A673 (cell line): ENCODE results near the gene SMARCAL1. TPM values are rescaled to one million over a fixed set of nuclear protein-coding genes. Genes with fewer than 3 reads are reported as not detected.

Experiments used
- BruUV-seq: library from RNA; stranded (reverse); fragments of 400-500 nt; replicated peaks from 2 replicates; lab custom pipeline; 2021; lab: Mats Ljungman, UMichigan
- CTCF ChIA-PET: fragments of 300-600 bp; sonication (Branson Sonifier 250); formaldehyde crosslinking; loops from one replicate; lab custom pipeline; 2022; ENCODE audit warnings: antibody characterized with exemption; lab: Charles Lee
- POLR2A ChIA-PET: fragments of 300-600 bp; sonication (Branson Sonifier 250); formaldehyde crosslinking; loops from one replicate; lab custom pipeline; 2022; ENCODE audit warnings: antibody characterized with exemption; ENCODE audit not compliant: low non-redundant PET; lab: Charles Lee
- DNase-seq: peaks from one replicate; pipeline ENCODE4 v3.0.0-alpha.2; 2015; ENCODE audit warnings: low spot score
- H3K27ac ChIP-seq: fragments of 200-600 bp; sonication (generic); 2 replicates; pipeline ENCODE4 v1.5.1; 2016; ENCODE audit warnings: mixed run types, low read depth, mild to moderate bottlenecking, mixed read lengths, antibody characterized with exemption, low read length; ENCODE audit not compliant: poor library complexity, severe bottlenecking
- H3K27me3 ChIP-seq: fragments of 200-600 bp; sonication (generic); replicated peaks from 2 replicates; pipeline ENCODE4 v1.6.1; 2017; ENCODE audit warnings: mixed run types, low read depth, mild to moderate bottlenecking, mixed read lengths, antibody characterized with exemption, low read length; ENCODE audit not compliant: insufficient read depth, poor library complexity
- H3K36me3 ChIP-seq: fragments of 200-600 bp; sonication (generic); 2 replicates; pipeline ENCODE4 v1.6.1; 2016; ENCODE audit warnings: mixed run types, mild to moderate bottlenecking, mixed read lengths, antibody characterized with exemption, low read length; ENCODE audit not compliant: insufficient read depth, poor library complexity, severe bottlenecking
- H3K4me1 ChIP-seq: fragments of 200-600 bp; sonication (generic); 2 replicates; pipeline ENCODE4 v1.6.1; 2017; ENCODE audit warnings: mixed run types, mild to moderate bottlenecking, mixed read lengths, antibody characterized with exemption, low read length; ENCODE audit not compliant: insufficient read depth, poor library complexity, severe bottlenecking
- H3K4me3 ChIP-seq: fragments of 200-600 bp; sonication (generic); 2 replicates; pipeline ENCODE4 v1.5.1; 2016; ENCODE audit warnings: low read depth, mixed run types, mild to moderate bottlenecking, mixed read lengths, low read length; ENCODE audit not compliant: poor library complexity, severe bottlenecking
- H3K9me3 ChIP-seq: fragments of 200-600 bp; sonication (generic); 2 replicates; pipeline ENCODE4 v1.6.1; 2016; ENCODE audit warnings: mixed run types, low read depth, mild to moderate bottlenecking, mixed read lengths, antibody characterized with exemption, low read length; ENCODE audit not compliant: poor library complexity, severe bottlenecking
- EZH2 ChIP-seq: fragments of 200-600 bp; sonication (generic); IDR thresholded peaks from 2 replicates; pipeline ENCODE4 v1.6.1; 2017; ENCODE audit warnings: borderline replicate concordance, low read depth, mild to moderate bottlenecking, mixed read lengths, antibody characterized with exemption, low read length; ENCODE audit not compliant: poor library complexity, severe bottlenecking
- intact Hi-C: fragments of 100-400 bp; cut with micrococcal nuclease; formaldehyde crosslinking; loops from one replicate; pipeline ENCODE4 v1.10.0; 2022; ENCODE audit not compliant: unreplicated experiment
- total RNA-seq: library from RNA; stranded (reverse); gene quantifications from 2 replicates; pipeline ENCODE4 v1.2.3, GENCODE V29; 2021
- TF ChIP-seq, protein P1 (sequence below): fragments of 300-800, 200-600 bp; sonication (generic); conservative IDR thresholded peaks from 2 replicates; pipeline ENCODE4 v1.5.1; 2017; ENCODE audit warnings: low read depth, mild to moderate bottlenecking, antibody characterized with exemption, low read length, moderate library complexity, mixed read lengths

SMARCAL1 gene
- total RNA-seq, 1 experiment from 2014 or later, result 20.7 TPM

DNA sequence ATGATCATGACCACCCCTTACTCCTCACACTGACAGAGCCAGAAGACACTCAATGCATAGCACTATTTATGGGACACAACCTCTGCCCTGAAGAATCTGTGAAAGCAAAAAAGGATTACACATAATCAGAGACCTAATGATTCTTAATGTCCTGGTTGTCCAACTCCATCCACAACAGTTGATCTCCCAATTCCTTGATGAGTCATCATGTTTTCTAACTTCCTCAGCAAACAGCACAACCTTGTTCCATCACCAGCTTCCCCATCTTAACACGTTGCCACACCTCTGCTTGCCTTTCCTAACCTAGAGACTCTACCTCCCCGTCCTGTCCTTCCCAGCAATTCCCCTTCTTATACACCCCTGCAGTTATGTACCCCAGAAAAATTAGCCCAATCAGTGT lies 26.8 kb upstream of the SMARCAL1 start:
- POLR2A ChIA-PET, result no interaction called here
- BruUV-seq, result no TSS peak

DNA sequence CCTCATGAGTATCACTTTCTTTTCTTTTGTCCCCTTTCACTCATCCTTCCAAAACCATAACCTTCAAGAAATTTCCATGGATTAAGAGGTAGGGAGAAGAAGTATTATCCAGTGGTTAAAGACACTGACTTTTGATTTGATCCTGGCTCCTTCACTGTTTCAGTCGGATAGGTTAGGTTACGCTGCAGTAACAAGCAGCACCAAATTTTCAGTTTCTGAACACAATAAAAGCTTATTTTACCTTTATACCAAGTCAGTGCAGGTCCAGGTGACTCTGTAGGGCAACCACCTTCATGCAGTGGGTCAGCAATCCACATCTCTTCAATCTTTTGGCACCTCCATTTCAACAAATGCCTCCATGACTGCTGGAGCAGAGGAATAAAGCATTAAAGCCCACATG lies 25.0 kb upstream of the SMARCAL1 start:
- CTCF ChIA-PET, result no interaction called here

More for the DNA sequence above, 26.8 kb upstream of the SMARCAL1 start:
- no peak overlapping the region for H3K27ac ChIP-seq
- intact Hi-C loops, result no loop called here
- no peak for DNase-seq
- no peaks in the 10 kb centered on the region for H3K36me3 ChIP-seq
- H3K4me1 ChIP-seq, result no peaks in the 10 kb centered on the region
- no peak overlapping the region for H3K4me3 ChIP-seq
- H3K9me3 ChIP-seq, result no peaks in the 10 kb centered on the region
- no peak for TF ChIP-seq EZH2
- TF ChIP-seq, protein P1, sequence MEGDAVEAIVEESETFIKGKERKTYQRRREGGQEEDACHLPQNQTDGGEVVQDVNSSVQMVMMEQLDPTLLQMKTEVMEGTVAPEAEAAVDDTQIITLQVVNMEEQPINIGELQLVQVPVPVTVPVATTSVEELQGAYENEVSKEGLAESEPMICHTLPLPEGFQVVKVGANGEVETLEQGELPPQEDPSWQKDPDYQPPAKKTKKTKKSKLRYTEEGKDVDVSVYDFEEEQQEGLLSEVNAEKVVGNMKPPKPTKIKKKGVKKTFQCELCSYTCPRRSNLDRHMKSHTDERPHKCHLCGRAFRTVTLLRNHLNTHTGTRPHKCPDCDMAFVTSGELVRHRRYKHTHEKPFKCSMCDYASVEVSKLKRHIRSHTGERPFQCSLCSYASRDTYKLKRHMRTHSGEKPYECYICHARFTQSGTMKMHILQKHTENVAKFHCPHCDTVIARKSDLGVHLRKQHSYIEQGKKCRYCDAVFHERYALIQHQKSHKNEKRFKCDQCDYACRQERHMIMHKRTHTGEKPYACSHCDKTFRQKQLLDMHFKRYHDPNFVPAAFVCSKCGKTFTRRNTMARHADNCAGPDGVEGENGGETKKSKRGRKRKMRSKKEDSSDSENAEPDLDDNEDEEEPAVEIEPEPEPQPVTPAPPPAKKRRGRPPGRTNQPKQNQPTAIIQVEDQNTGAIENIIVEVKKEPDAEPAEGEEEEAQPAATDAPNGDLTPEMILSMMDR, result no peak
- CTCF ChIA-PET, result interaction anchor here (0.7 kb wide), 1 partner anchor 20 kb away, joined by 3 read pairs; no protein-coding TSS in a partner anchor
- H3K27me3 ChIP-seq, result no peaks in the 10 kb centered on the region

GRCh38 chr2:216388046-216388884 lies 24.0 kb upstream of the SMARCAL1 start:
- Histone ChIP-seq H3K4me1 (no peaks in the 10 kb centered on the region), H3K4me3 (no peak overlapping the region), H3K9me3 (no peaks in the 10 kb centered on the region), H3K27ac (no peak overlapping the region), H3K36me3 (no peaks in the 10 kb centered on the region), H3K27me3 (no peaks in the 10 kb centered on the region)
- ChIA-PET CTCF (no interaction called here), POLR2A (no interaction called here)
- TF ChIP-seq EZH2, result no peak
- TF ChIP-seq, protein P1, result no peak
- DNase-seq, result no peak
- intact Hi-C loops, result no loop called here
- BruUV-seq, result no TSS peak

More for the DNA sequence above, 25.0 kb upstream of the SMARCAL1 start:
- intact Hi-C loops, result no loop called here
- Histone ChIP-seq H3K36me3 (no peaks in the 10 kb centered on the region), H3K27me3 (no peaks in the 10 kb centered on the region), H3K4me3 (no peak overlapping the region), H3K9me3 (no peaks in the 10 kb centered on the region), H3K4me1 (no peaks in the 10 kb centered on the region), H3K27ac (no peak overlapping the region)
- BruUV-seq, result no TSS peak
- no peak for DNase-seq
- TF ChIP-seq, protein P1, result no peak
- no peak for TF ChIP-seq EZH2
- POLR2A ChIA-PET, result no interaction called here
